Activated T-helper 9 cell treated with anti-CD3 and anti-CD28 coated beads, Interleukin-2, amount 50 U/mL, for 16 hours (primary cell): ENCODE measurements around the gene PROP1.
"Not testable (repeated sequence)": the region's sequence is repeated elsewhere in the genome, so short reads cannot be mapped to it uniquely, and the experiment has no call there.

Experiments used
- DNase-seq: peaks from one replicate; pipeline ENCODE4 v3.0.0-alpha.2; 2020; ENCODE audit warnings: low read depth

Gene PROP1

DNA sequence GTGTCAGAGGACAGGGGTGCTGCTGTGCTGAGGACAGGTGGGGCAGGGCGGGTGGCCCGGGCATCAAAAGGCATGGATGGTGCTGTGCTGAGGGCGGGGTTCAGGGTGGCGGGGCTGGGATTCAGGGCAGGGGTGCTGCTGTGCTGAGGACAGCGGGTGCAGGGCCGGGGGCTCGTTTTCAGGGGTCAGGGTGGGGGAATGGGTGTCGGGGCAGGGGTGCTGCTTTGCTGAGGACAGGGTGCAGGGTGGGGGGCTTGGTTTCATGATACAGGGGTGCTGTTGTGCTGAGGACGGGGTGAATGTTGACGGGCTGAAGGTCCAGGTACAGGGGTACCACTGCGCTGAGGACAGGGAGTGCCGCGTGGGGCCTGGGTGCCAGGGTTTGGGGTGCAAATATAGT is 50.9 kb downstream of the PROP1 start:
- DNase-seq, result not testable (repeated sequence)

GRCh38 chr5:177943805-177944736 is 52.0 kb downstream of the PROP1 start:
- not testable (repeated sequence) for DNase-seq

DNA sequence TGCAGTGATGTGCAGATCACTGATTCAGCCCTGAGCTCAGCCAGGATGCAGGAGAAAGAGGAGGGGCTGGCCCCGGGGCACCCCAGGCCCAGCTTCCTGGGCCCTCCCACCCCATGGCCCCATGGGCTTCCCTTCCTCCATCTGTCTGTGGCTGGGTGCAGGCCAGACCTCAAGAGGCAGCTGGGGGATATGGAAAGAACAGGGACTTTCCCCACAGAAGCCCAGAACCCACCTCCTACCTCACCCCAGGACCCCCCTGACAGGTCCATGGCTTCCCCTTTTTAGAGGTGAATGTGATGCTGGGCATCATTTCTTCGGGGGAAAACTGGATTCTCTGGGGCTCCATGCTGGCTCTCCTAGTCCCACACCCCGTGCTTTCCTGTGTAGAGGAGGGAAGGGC is 53.1 kb downstream of the PROP1 start:
- not testable (repeated sequence) for DNase-seq
